ENCODE results near the gene MED14. TPM values are rescaled to one million over a fixed set of nuclear protein-coding genes. Genes with fewer than 3 reads are reported as not detected.
A peak's percentile ranks its signal among the peaks of the same experiment; 100 is the strongest.
"Not testable (repeated sequence)": the region's sequence is repeated elsewhere in the genome, so short reads cannot be mapped to it uniquely, and the experiment has no call there.

Gene MED14
- total RNA-seq, 1 donor from 2014 or later: 79.9 TPM

GRCh38 chrX:40734971-40735324 lies 394 bp downstream of the MED14 start:
- no peaks in the 10 kb centered on the region for H3K27me3 ChIP-seq (ENCODE audit: insufficient read depth, low read length)
- H4K20me1 ChIP-seq (ENCODE audit: insufficient read depth, low read length): peaks cover 28% of the 10 kb centered on the region
- no peak for DNase-seq (ENCODE audit: low read depth)
- FAIRE-seq: no peak
- Mint-ChIP-seq H3K9me3 (ENCODE audit: unreplicated experiment) (no peaks in the 10 kb centered on the region), H3K27ac (ENCODE audit: unreplicated experiment) (peak overlapping the region; percentile 77), H3K27me3 (ENCODE audit: low read depth, unreplicated experiment) (no peaks in the 10 kb centered on the region), H3K4me3 (ENCODE audit: unreplicated experiment) (peak overlapping the region; percentile 96), H3K4me1 (ENCODE audit: low read depth, unreplicated experiment) (peaks cover 25% of the 10 kb centered on the region), H3K36me3 (ENCODE audit: low read depth, unreplicated experiment) (no peaks in the 10 kb centered on the region)
- peak overlapping the region; percentile 85 for H3K4me2 ChIP-seq (ENCODE audit: low read length)
- H3K79me2 ChIP-seq (ENCODE audit: insufficient read depth, low read length): peaks cover 50% of the 10 kb centered on the region
- no peaks in the 10 kb centered on the region for H3K36me3 ChIP-seq (ENCODE audit: insufficient read depth, low read length)
- no peak for TF ChIP-seq EZH2 (IDR thresholded peaks at IDR 0.05; ENCODE audit: insufficient read depth, low read length)
- TF ChIP-seq, protein P1, sequence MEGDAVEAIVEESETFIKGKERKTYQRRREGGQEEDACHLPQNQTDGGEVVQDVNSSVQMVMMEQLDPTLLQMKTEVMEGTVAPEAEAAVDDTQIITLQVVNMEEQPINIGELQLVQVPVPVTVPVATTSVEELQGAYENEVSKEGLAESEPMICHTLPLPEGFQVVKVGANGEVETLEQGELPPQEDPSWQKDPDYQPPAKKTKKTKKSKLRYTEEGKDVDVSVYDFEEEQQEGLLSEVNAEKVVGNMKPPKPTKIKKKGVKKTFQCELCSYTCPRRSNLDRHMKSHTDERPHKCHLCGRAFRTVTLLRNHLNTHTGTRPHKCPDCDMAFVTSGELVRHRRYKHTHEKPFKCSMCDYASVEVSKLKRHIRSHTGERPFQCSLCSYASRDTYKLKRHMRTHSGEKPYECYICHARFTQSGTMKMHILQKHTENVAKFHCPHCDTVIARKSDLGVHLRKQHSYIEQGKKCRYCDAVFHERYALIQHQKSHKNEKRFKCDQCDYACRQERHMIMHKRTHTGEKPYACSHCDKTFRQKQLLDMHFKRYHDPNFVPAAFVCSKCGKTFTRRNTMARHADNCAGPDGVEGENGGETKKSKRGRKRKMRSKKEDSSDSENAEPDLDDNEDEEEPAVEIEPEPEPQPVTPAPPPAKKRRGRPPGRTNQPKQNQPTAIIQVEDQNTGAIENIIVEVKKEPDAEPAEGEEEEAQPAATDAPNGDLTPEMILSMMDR (IDR thresholded peaks at IDR 0.05; ENCODE audit: insufficient read depth, low read depth, low read length): no peak
- peak overlapping the region; percentile 99 for H3K27ac ChIP-seq (ENCODE audit: low read depth, low read length)
- peak overlapping the region; percentile 98 for H3K9ac ChIP-seq (ENCODE audit: low read length)
- H3K4me1 ChIP-seq (ENCODE audit: insufficient read depth, low read length): peaks cover 3% of the 10 kb centered on the region
- peak overlapping the region; percentile 74 for H3K4me3 ChIP-seq (ENCODE audit: insufficient read depth, low read depth, low read length)
- H2AFZ ChIP-seq (ENCODE audit: low read depth, low read length): no peak overlapping the region
- H3K9me3 ChIP-seq (ENCODE audit: insufficient read depth, low read depth, low read length): no peaks in the 10 kb centered on the region

GRCh38 chrX:40733706-40734105 lies 1.6 kb downstream of the MED14 start:
- DNase-seq (ENCODE audit: low read depth): no peak
- peak; percentile 84 for FAIRE-seq
- Histone ChIP-seq H3K36me3 (ENCODE audit: insufficient read depth, low read length) (no peaks in the 10 kb centered on the region), H3K4me2 (ENCODE audit: low read length) (peak overlapping the region; percentile 85), H4K20me1 (ENCODE audit: insufficient read depth, low read length) (peaks cover 36% of the 10 kb centered on the region), H3K9me3 (ENCODE audit: insufficient read depth, low read depth, low read length) (no peaks in the 10 kb centered on the region), H3K27me3 (ENCODE audit: insufficient read depth, low read length) (no peaks in the 10 kb centered on the region), H2AFZ (ENCODE audit: low read depth, low read length) (no peak overlapping the region), H3K4me3 (ENCODE audit: insufficient read depth, low read depth, low read length) (peak overlapping the region; percentile 74), H3K27ac (ENCODE audit: low read depth, low read length) (no peak overlapping the region), H3K4me1 (ENCODE audit: insufficient read depth, low read length) (peaks cover 3% of the 10 kb centered on the region), H3K9ac (ENCODE audit: low read length) (peak overlapping the region; percentile 98), H3K79me2 (ENCODE audit: insufficient read depth, low read length) (peaks cover 62% of the 10 kb centered on the region)
- Mint-ChIP-seq H3K9me3 (ENCODE audit: unreplicated experiment) (no peaks in the 10 kb centered on the region), H3K4me3 (ENCODE audit: unreplicated experiment) (peak overlapping the region; percentile 96), H3K4me1 (ENCODE audit: low read depth, unreplicated experiment) (peaks cover 19% of the 10 kb centered on the region), H3K27ac (ENCODE audit: unreplicated experiment) (peak overlapping the region; percentile 35), H3K27me3 (ENCODE audit: low read depth, unreplicated experiment) (no peaks in the 10 kb centered on the region), H3K36me3 (ENCODE audit: low read depth, unreplicated experiment) (no peaks in the 10 kb centered on the region)
- no peak for TF ChIP-seq EZH2 (IDR thresholded peaks at IDR 0.05; ENCODE audit: insufficient read depth, low read length)
- TF ChIP-seq, protein P1 (IDR thresholded peaks at IDR 0.05; ENCODE audit: insufficient read depth, low read depth, low read length): no peak

GRCh38 chrX:40732499-40732898 lies 2.8 kb downstream of the MED14 start:
- not testable (repeated sequence) for H3K4me3 ChIP-seq (ENCODE audit: insufficient read depth, low read depth, low read length); H3K9ac ChIP-seq (ENCODE audit: low read length); H2AFZ ChIP-seq (ENCODE audit: low read depth, low read length); H3K27ac ChIP-seq (ENCODE audit: low read depth, low read length); DNase-seq (ENCODE audit: low read depth); H3K36me3 ChIP-seq (ENCODE audit: insufficient read depth, low read length); H3K36me3 Mint-ChIP-seq (ENCODE audit: low read depth, unreplicated experiment); H3K27me3 ChIP-seq (ENCODE audit: insufficient read depth, low read length); H3K9me3 ChIP-seq (ENCODE audit: insufficient read depth, low read depth, low read length); H3K4me1 ChIP-seq (ENCODE audit: insufficient read depth, low read length); H3K27ac Mint-ChIP-seq (ENCODE audit: unreplicated experiment); H3K9me3 Mint-ChIP-seq (ENCODE audit: unreplicated experiment); FAIRE-seq; H3K27me3 Mint-ChIP-seq (ENCODE audit: low read depth, unreplicated experiment)
- peaks cover 45% of the 10 kb centered on the region for H4K20me1 ChIP-seq (ENCODE audit: insufficient read depth, low read length)
- peak overlapping the region; percentile 96 for H3K4me3 Mint-ChIP-seq (ENCODE audit: unreplicated experiment)
- H3K79me2 ChIP-seq (ENCODE audit: insufficient read depth, low read length): peaks cover 74% of the 10 kb centered on the region
- peaks cover 15% of the 10 kb centered on the region for H3K4me1 Mint-ChIP-seq (ENCODE audit: low read depth, unreplicated experiment)
- H3K4me2 ChIP-seq (ENCODE audit: low read length): peak overlapping the region; percentile 15
